IMR-90 (cell line): ENCODE results near the gene RAB11B. TPM values are rescaled to one million over a fixed set of nuclear protein-coding genes. Genes with fewer than 3 reads are reported as not detected.
"Not testable (repeated sequence)": the region's sequence is repeated elsewhere in the genome, so short reads cannot be mapped to it uniquely, and the experiment has no call there.

ENCODE experiments used
- ATAC-seq: fragments of 200-7000 bp; cut with Tn5 transposase; 2 replicates; pipeline ENCODE4 v1.9.1; 2020; ENCODE audit warnings: low read depth, mild to moderate bottlenecking, moderate library complexity
- BruUV-seq: library from RNA; stranded (reverse); fragments of 400-500 nt; replicated peaks from 2 replicates; lab custom pipeline; 2021; lab: Mats Ljungman, UMichigan
- CTCF ChIA-PET: fragments of 300-600 bp; formaldehyde crosslinking; extraction: SDS; loops from one replicate; lab custom pipeline; 2021; ENCODE audit warnings: antibody characterized with exemption; lab: Yijun Ruan, JAX
- POLR2A ChIA-PET: fragments of 300-600 bp; sonication (Branson Sonifier 250); formaldehyde crosslinking; loops from one replicate; lab custom pipeline; 2022; ENCODE audit warnings: antibody characterized with exemption; ENCODE audit not compliant: unreplicated experiment; lab: Charles Lee
- DNase-seq: peaks from one replicate; pipeline ENCODE4 v3.0.0; 2013
- H2AFZ ChIP-seq: replicated peaks from 2 replicates; pipeline ENCODE3; 2013; ENCODE audit warnings: low read length, mild to moderate bottlenecking; ENCODE audit not compliant: poor library complexity
- H2AK5ac ChIP-seq: 2 replicates; pipeline ENCODE4 v1.6.1; 2013; ENCODE audit warnings: low read depth, low read length, inconsistent platforms
- H2AK9ac ChIP-seq: replicated peaks from 2 replicates; pipeline ENCODE3; 2013; ENCODE audit warnings: mild to moderate bottlenecking, low read depth, low read length, moderate library complexity; ENCODE audit not compliant: poor library complexity
- H2BK120ac ChIP-seq: 2 replicates; pipeline ENCODE4 v1.6.1; 2013; ENCODE audit warnings: low read depth, low read length, inconsistent platforms
- H2BK15ac ChIP-seq: 3 replicates; pipeline ENCODE4 v1.6.1; 2013; ENCODE audit warnings: low read depth, low read length, inconsistent platforms
- H2BK20ac ChIP-seq: 2 replicates; pipeline ENCODE4 v1.6.1; 2013; ENCODE audit warnings: low read depth, mild to moderate bottlenecking, inconsistent platforms, low read length, moderate library complexity
- H2BK5ac ChIP-seq: 2 replicates; pipeline ENCODE4 v1.6.1; 2013; ENCODE audit warnings: mild to moderate bottlenecking, low read depth, low read length, inconsistent platforms; ENCODE audit not compliant: poor library complexity, severe bottlenecking
- H3K14ac ChIP-seq: replicated peaks from 2 replicates; pipeline ENCODE4 v1.6.1; 2013; ENCODE audit warnings: low read depth, low read length, inconsistent platforms
- H3K18ac ChIP-seq: 2 replicates; pipeline ENCODE4 v1.6.1; 2013; ENCODE audit warnings: low read depth, low read length, control low read depth
- H3K23ac ChIP-seq: 2 replicates; pipeline ENCODE4 v1.6.1; 2013; ENCODE audit warnings: low read depth, low read length, inconsistent platforms
- H3K27ac ChIP-seq: 2 replicates; pipeline ENCODE4 v1.5.1; 2013; ENCODE audit warnings: mild to moderate bottlenecking, control low read depth, low read length; ENCODE audit not compliant: insufficient read depth
- H3K27me3 ChIP-seq: 2 replicates; pipeline ENCODE4 v1.6.1; 2013; ENCODE audit warnings: low read length; ENCODE audit not compliant: control insufficient read depth, insufficient read depth
- H3K36me3 ChIP-seq: 2 replicates; pipeline ENCODE4 v1.6.1; 2013; ENCODE audit warnings: low read length, mixed read lengths; ENCODE audit not compliant: control insufficient read depth, insufficient read depth
- H3K4ac ChIP-seq: 2 replicates; pipeline ENCODE4 v1.6.1; 2013; ENCODE audit warnings: low read depth, low read length, inconsistent platforms
- H3K4me1 ChIP-seq: 2 replicates; pipeline ENCODE4 v1.6.1; 2013; ENCODE audit warnings: low read length, mixed read lengths; ENCODE audit not compliant: control insufficient read depth, insufficient read depth
- H3K4me2 ChIP-seq: 2 replicates; pipeline ENCODE4 v1.6.1; 2013; ENCODE audit warnings: low read depth, mild to moderate bottlenecking, control low read depth, low read length, moderate library complexity
- H3K4me3 ChIP-seq: 2 replicates; pipeline ENCODE4 v1.5.1; 2013; ENCODE audit warnings: low read depth, mild to moderate bottlenecking, control low read depth, low read length, moderate library complexity; ENCODE audit not compliant: insufficient read depth
- H3K56ac ChIP-seq: 2 replicates; pipeline ENCODE4 v1.6.1; 2013; ENCODE audit warnings: low read length, inconsistent platforms; ENCODE audit not compliant: insufficient read depth; ENCODE audit errors: extremely low read depth
- H3K79me1 ChIP-seq, 2 experiments: 2 replicates each; pipeline ENCODE4 v1.6.1; 2013; ENCODE audit warnings: low read length in 2 of 2, inconsistent platforms in 1 of 2, low read depth in 1 of 2
- H3K9ac ChIP-seq: 2 replicates; pipeline ENCODE4 v1.6.1; 2013; ENCODE audit warnings: low read depth, low read length, control low read depth
- H3K9me1 ChIP-seq: 2 replicates; pipeline ENCODE4 v1.6.1; 2013; ENCODE audit warnings: low read length, inconsistent platforms; ENCODE audit not compliant: insufficient read depth
- H3K9me3 ChIP-seq: 2 replicates; pipeline ENCODE4 v1.6.1; 2013; ENCODE audit warnings: low read length; ENCODE audit not compliant: control insufficient read depth, insufficient read depth
- H4K20me1 ChIP-seq: 2 replicates; pipeline ENCODE4 v1.6.1; 2013; ENCODE audit warnings: low read length, inconsistent platforms; ENCODE audit not compliant: insufficient read depth
- H4K5ac ChIP-seq: 2 replicates; pipeline ENCODE4 v1.6.1; 2013; ENCODE audit warnings: mild to moderate bottlenecking, low read depth, low read length, control low read depth
- H4K8ac ChIP-seq, 2 experiments: 2 replicates each; pipeline ENCODE4 v1.6.1; 2013; ENCODE audit warnings: low read depth in 2 of 2, low read length in 2 of 2, control low read depth in 1 of 2, inconsistent platforms in 1 of 2
- H4K91ac ChIP-seq: 2 replicates; pipeline ENCODE4 v1.6.1; 2013; ENCODE audit warnings: low read depth, low read length, inconsistent platforms; ENCODE audit not compliant: insufficient read depth
- BHLHE40 ChIP-seq: fragments of 150-350 bp; IDR thresholded peaks from 2 replicates; pipeline ENCODE4 v1.6.1; 2016; ENCODE audit warnings: mild to moderate bottlenecking, low read depth, low read length
- CHD1 ChIP-seq: IDR thresholded peaks from 2 replicates; pipeline ENCODE4 v1.6.1; 2012; ENCODE audit warnings: low read depth, low read length, improper control_type of control experiment
- NFE2L2 ChIP-seq: fragments of 150-350 bp; IDR thresholded peaks from 2 replicates; pipeline ENCODE4 v1.6.1; 2016; ENCODE audit warnings: low read depth, mild to moderate bottlenecking, low read length
- RCOR1 ChIP-seq: IDR thresholded peaks from 2 replicates; pipeline ENCODE4 v1.6.1; 2012; ENCODE audit warnings: mild to moderate bottlenecking, low read length, improper control_type of control experiment; ENCODE audit not compliant: insufficient replicate concordance
- RFX5 ChIP-seq: IDR thresholded peaks from 2 replicates; pipeline ENCODE4 v1.8.0; 2012; ENCODE audit warnings: low read depth, mild to moderate bottlenecking, low read length, moderate library complexity
- WGBS, 2 experiments: methylation state at CpG; one replicate each; pipeline versions ENCODE4 v1.1.5 to v1.1.7; 2013; ENCODE audit warnings: missing lambda C conversion rate in 2 of 2; ENCODE audit not compliant: insufficient read length in 1 of 2; ENCODE audit errors: extremely low coverage in 2 of 2; 5-methylcytosine and 5-hydroxymethylcytosine counted together
- dilution Hi-C: fragments of 300-500 bp; cut with HindIII; formaldehyde crosslinking; loops from one replicate; pipeline ENCODE4 v1.14.3; 2018; ENCODE audit warnings: low sequenced_read_pairs; ENCODE audit not compliant: unreplicated experiment
- in situ Hi-C: fragments of 300-500 bp; cut with MboI; formaldehyde crosslinking; loops from 3 replicates; pipeline ENCODE4 v1.14.3; 2019; ENCODE audit warnings: low sequenced_read_pairs, inconsistent platforms, mixed read lengths
- intact Hi-C: fragments of 100-400 bp; cut with micrococcal nuclease; formaldehyde crosslinking; loops from 2 replicates; pipeline ENCODE4 v1.10.0; 2022
- polyA plus RNA-seq, 3 experiments: library from polyadenylated mRNA; depleted of rRNA; stranded (reverse); fragments of >200 nt; gene quantifications; 2 replicates each; pipeline ENCODE4 v1.2.3, GENCODE V29; 2012; ENCODE audit warnings: low replicate concordance in 1 of 3
- total RNA-seq: library from RNA; depleted of rRNA; stranded (reverse); fragments of >200 nt; gene quantifications from 2 replicates; pipeline ENCODE4 v1.2.3, GENCODE V29; 2012
- TF ChIP-seq, protein P1 (sequence below): fragments of 150-350 bp; IDR thresholded peaks from 2 replicates; pipeline ENCODE4 v1.6.1; 2016; ENCODE audit warnings: low read depth, mild to moderate bottlenecking, low read length, moderate library complexity, borderline replicate concordance

RAB11B gene
- total and polyA plus RNA-seq, 2 of the 4 experiments (the other 2 are of a cell fraction), result 8.2 to 117 TPM

DNA sequence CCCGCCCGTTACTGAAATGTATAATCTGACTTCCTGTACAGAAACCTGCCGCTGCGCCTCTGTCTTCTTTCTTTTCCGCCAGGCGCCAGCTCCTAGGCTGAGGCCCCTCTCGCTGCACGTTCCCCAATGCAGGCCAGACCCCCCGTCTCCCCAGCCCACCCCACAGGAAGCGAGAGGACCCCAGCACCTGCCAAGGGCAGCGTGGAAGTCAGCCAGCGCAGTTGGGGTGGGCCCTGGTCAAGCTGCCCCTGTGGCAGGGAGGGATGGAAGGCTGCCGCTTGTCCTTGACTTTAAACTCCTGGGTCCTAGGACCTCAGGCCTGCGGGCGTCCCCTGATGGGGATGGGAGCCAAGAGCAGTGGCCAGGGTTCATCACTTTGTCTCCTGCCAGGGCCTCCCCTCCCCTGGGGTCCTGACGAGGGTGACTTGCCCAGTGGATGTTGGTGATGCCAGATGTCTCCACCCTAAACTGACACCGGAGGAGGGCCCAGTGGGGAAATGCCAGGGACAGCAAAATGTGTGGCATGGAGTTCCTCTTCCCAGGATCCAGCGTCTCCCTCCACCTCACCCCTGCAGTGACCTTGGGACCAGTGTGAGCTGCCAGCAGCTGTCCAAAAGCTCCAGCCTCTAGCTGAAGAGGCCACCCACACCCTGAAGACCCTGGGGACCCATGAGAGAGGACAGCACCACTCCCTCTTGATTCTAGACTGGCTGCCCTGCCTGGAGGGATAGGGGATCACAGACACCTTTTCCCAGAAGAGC is 14.4 kb downstream of the RAB11B start:
- no peak overlapping the region for H2BK5ac ChIP-seq
- no peaks in the 10 kb centered on the region for H3K9me3 ChIP-seq
- no peak overlapping the region for H4K91ac ChIP-seq
- no peak overlapping the region for H2BK15ac ChIP-seq
- POLR2A ChIA-PET, result no interaction called here
- H3K14ac ChIP-seq, result no peak overlapping the region
- H3K9ac ChIP-seq, result no peak overlapping the region
- no peaks in the 10 kb centered on the region for H3K4me1 ChIP-seq
- no peak overlapping the region for H3K4me3 ChIP-seq
- H4K5ac ChIP-seq, result no peak overlapping the region
- H3K23ac ChIP-seq, result no peak overlapping the region
- H3K27me3 ChIP-seq, result no peaks in the 10 kb centered on the region
- H2AK9ac ChIP-seq, result peak overlapping the region; percentile 42
- H3K9me1 ChIP-seq, result no peaks in the 10 kb centered on the region; the same call in 1 of the 2 replicates
- H3K79me1 ChIP-seq, result peaks cover 7% of the 10 kb centered on the region in 2 experiments
- in situ Hi-C loops (no loop called here), intact Hi-C loops (no loop called here), dilution Hi-C loops (no loop called here)
- CTCF ChIA-PET, result interaction anchor here (0.6 kb wide), 1 partner anchor 178 kb away, joined by 7 read pairs; no protein-coding TSS in a partner anchor
- peaks cover 34% of the 10 kb centered on the region for H3K36me3 ChIP-seq
- H4K20me1 ChIP-seq, result peaks cover 8% of the 10 kb centered on the region
- H3K27ac ChIP-seq, result no peak overlapping the region
- H3K4me2 ChIP-seq, result no peak overlapping the region
- H4K8ac ChIP-seq, result no peak overlapping the region
- no peak overlapping the region for H2AK5ac ChIP-seq
- no peak overlapping the region for H3K56ac ChIP-seq
- WGBS, 2 experiments, result 81% methylated on average over 3 of the region's 18 CpGs; no CpG with 5 or more reads in 1 of the 2 experiments
- no peak overlapping the region for H2BK120ac ChIP-seq
- no peak overlapping the region for H2BK20ac ChIP-seq
- DNase-seq (no peak), ATAC-seq (no peak)
- no peak for TF ChIP-seq RCOR1
- TF ChIP-seq RFX5, result no peak
- TF ChIP-seq NFE2L2, result no peak
- TF ChIP-seq, protein P1, sequence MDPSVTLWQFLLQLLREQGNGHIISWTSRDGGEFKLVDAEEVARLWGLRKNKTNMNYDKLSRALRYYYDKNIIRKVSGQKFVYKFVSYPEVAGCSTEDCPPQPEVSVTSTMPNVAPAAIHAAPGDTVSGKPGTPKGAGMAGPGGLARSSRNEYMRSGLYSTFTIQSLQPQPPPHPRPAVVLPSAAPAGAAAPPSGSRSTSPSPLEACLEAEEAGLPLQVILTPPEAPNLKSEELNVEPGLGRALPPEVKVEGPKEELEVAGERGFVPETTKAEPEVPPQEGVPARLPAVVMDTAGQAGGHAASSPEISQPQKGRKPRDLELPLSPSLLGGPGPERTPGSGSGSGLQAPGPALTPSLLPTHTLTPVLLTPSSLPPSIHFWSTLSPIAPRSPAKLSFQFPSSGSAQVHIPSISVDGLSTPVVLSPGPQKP, result no peak
- TF ChIP-seq CHD1, result no peak
- TF ChIP-seq BHLHE40, result no peak
- H2AFZ ChIP-seq, result no peak overlapping the region
- no TSS peak for BruUV-seq
- no peak overlapping the region for H3K18ac ChIP-seq
- no peak overlapping the region for H3K4ac ChIP-seq

DNA sequence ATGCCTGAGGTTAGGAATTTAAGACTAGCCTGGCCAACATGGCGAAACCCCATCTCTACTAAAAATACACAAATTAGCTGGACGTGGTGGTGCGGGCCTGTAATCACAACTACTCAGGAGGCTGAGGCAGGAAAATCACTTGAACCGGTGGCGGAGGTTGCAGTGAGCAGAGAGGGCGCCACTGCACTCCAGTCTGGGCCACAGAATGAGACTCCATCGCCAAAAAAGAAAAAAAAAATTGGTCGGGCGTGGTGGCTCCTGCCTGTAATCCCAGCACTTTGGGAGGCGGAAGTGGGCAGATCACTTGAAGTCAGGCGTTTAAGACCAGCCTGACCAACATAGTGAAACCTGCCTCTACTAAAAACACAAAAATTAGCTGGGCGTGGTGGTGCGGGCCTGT is 20.6 kb downstream of the RAB11B start:
- POLR2A ChIA-PET, result interaction anchor here (0.7 kb wide), 1 partner anchor 71 kb away, joined by 10 read pairs; no protein-coding TSS in a partner anchor
- BruUV-seq, in situ Hi-C loops: not testable (repeated sequence)

More for the DNA sequence above, 20.6 kb downstream of the RAB11B start:
- H2BK5ac ChIP-seq, H3K4me2 ChIP-seq, H3K9ac ChIP-seq, H3K9me3 ChIP-seq, H3K27ac ChIP-seq, H4K5ac ChIP-seq, ATAC-seq, H2BK20ac ChIP-seq, H3K79me1 ChIP-seq, H2BK120ac ChIP-seq, H4K8ac ChIP-seq, H3K27me3 ChIP-seq, H3K4me1 ChIP-seq, H4K91ac ChIP-seq, dilution Hi-C loops, H2AK5ac ChIP-seq, H2AK9ac ChIP-seq, H3K36me3 ChIP-seq, DNase-seq, H3K56ac ChIP-seq, H3K23ac ChIP-seq, H4K20me1 ChIP-seq, H3K4me3 ChIP-seq, H2AFZ ChIP-seq, H3K4ac ChIP-seq, H3K9me1 ChIP-seq, H3K18ac ChIP-seq, H3K14ac ChIP-seq, CTCF ChIA-PET, H2BK15ac ChIP-seq: not testable (repeated sequence)
- WGBS, 2 experiments, result 89% methylated on average over 6 of the region's 13 CpGs; no CpG with 5 or more reads in 1 of the 2 experiments
- intact Hi-C loops, result loop anchor here (5.0 kb wide), 3 partner anchors 37 to 167 kb away; partner anchors contain the start of gene MYO1F
